Body of pancreas (tissue), 4 donors: Measurements from ENCODE around the gene NCAM1.

Experiments used
- CTCF ChIP-seq, 7 experiments: fragments of 450-650 bp in 4 of 7; fragments of 200-600 bp in 3 of 7; sonication (generic) in 3 of 7; IDR thresholded peaks; one replicate each; pipeline ENCODE4 v1.5.1; 2016 to 2019; ENCODE audit warnings: antibody characterized with exemption in 7 of 7
- POLR2A ChIP-seq, 3 donors: fragments of 450-650 bp; IDR thresholded peaks; one replicate each; pipeline ENCODE4 v1.6.1; 2016; ENCODE audit warnings: antibody characterized with exemption in 3 of 3, mild to moderate bottlenecking in 2 of 3

- no peak for TF ChIP-seq CTCF (IDR thresholded peaks at IDR 0.05)
- TF ChIP-seq POLR2A (IDR thresholded peaks at IDR 0.05): no peak
Observed at GRCh38 chr11:112958670-112959069, 2.5 kb upstream of the NCAM1 start.
